Esophagus muscularis mucosa (tissue), 4 donors: ENCODE results near the gene PTPRN. TPM values are rescaled to one million over a fixed set of nuclear protein-coding genes. Genes with fewer than 3 reads are reported as not detected.
"Not testable (repeated sequence)": the region's sequence is repeated elsewhere in the genome, so short reads cannot be mapped to it uniquely, and the experiment has no call there.

Experiments
- DNase-seq: peaks from one replicate; pipeline ENCODE4 v3.0.0-alpha.2; 2017; ENCODE audit errors: extremely low spot score
- H3K27ac ChIP-seq, 4 donors: fragments of 200-600 bp; sonication (generic); replicated peaks in 1 of 4; 1 replicate in 3 of 4; 2 replicates in 1 of 4; pipeline ENCODE4 v1.5.1; 2016 to 2019; ENCODE audit warnings: mild to moderate bottlenecking in 1 of 4
- H3K27me3 ChIP-seq, 4 donors: fragments of 200-600 bp; sonication (generic); one replicate each; pipeline versions ENCODE4 v1.5.1 to v1.6.0; 2016 to 2019
- H3K36me3 ChIP-seq, 4 donors: fragments of 200-600 bp; sonication (generic); one replicate each; pipeline ENCODE4 v1.5.1; 2016 to 2019
- H3K4me1 ChIP-seq, 4 donors: fragments of 200-600 bp; sonication (generic); one replicate each; pipeline ENCODE4 v1.5.1; 2016 to 2019
- H3K4me3 ChIP-seq, 4 donors: fragments of 200-600 bp; sonication (generic); 1 replicate in 2 of 4; 2 replicates in 2 of 4; pipeline ENCODE4 v1.5.1; 2016 to 2019; ENCODE audit warnings: mild to moderate bottlenecking in 4 of 4, moderate library complexity in 1 of 4
- H3K9me3 ChIP-seq, 4 donors: fragments of 200-600 bp; sonication (generic); 1 replicate in 3 of 4; 2 replicates in 1 of 4; pipeline ENCODE4 v1.5.1; 2016 to 2019
- CTCF ChIP-seq, 3 experiments: fragments of 200-600 bp in 2 of 3; fragments of 450-650 bp in 1 of 3; sonication (generic) in 2 of 3; IDR thresholded peaks; one replicate each; pipeline ENCODE4 v1.5.1; 2017 to 2019; ENCODE audit warnings: antibody characterized with exemption in 3 of 3, mild to moderate bottlenecking in 2 of 3, moderate library complexity in 1 of 3
- EP300 ChIP-seq: sonication (generic); formaldehyde crosslinking; IDR thresholded peaks from one replicate; pipeline ENCODE4 v1.6.1; 2017; ENCODE audit warnings: antibody characterized with exemption
- POLR2A ChIP-seq: fragments of 450-650 bp; IDR thresholded peaks from one replicate; pipeline ENCODE4 v1.6.1; 2017; ENCODE audit warnings: antibody characterized with exemption, moderate library complexity, mild to moderate bottlenecking, low read depth
- POLR2AphosphoS5 ChIP-seq, 2 donors: sonication (generic); formaldehyde crosslinking; IDR thresholded peaks; one replicate each; pipeline ENCODE4 v1.6.1; 2017; ENCODE audit warnings: antibody characterized with exemption in 2 of 2
- WGBS: methylation state at CpG from one replicate; pipeline ENCODE4 v1.1.5; 2018; 5-methylcytosine and 5-hydroxymethylcytosine counted together
- intact Hi-C: fragments of 100-400 bp; cut with DNase I; formaldehyde crosslinking; loops from one replicate; pipeline ENCODE4 v1.15.1; 2023
- total RNA-seq, 4 donors: library from RNA; depleted of rRNA; stranded (reverse); fragments of >200 nt; gene quantifications; one replicate each; pipeline versions ENCODE4 v1.1.0 to v1.2.1, GENCODE V29; 2016

The PTPRN gene
- total RNA-seq, 4 donors from 2014 or later, result 2.1 to 6.6 (median 4.1) TPM

DNA sequence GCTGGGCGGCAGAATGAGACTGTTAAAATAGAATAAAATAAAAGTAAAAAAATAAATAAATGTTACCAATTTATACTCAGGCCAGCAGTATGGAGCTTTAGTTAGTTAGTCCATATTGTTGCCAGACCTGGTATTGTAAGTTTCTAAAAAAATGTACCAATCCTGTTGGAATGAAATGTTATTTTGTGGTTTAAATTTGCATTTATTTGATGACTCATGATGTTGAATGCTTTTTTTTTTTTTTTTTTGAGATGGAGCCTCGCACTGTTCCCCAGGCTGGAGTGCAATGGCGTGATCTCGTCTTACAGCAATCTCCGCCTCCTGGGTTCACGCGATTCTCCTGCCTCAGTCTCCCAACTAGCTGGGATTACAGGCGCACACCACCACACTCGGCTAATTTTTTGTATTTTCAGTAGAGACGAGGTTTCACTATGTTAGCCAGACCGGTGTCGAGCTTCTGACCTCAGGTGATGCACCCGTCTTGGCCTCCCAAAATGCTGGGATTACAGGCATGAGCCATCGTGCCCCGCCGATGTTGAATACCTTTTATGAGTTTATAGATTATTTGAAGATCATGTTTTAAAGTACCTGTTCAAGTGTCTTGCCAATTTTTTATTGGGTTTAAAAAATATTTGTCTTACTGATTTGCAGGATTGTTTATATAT, 5.7 kb upstream of the PTPRN start:
- Histone ChIP-seq H3K27me3 (peaks cover 0 to 51% (median 3%) of the 10 kb centered on the region in 4 donors), H3K9me3 (no peaks in the 10 kb centered on the region), H3K4me1 (no peaks in the 10 kb centered on the region), H3K4me3 (no peak overlapping the region), H3K27ac (no peak overlapping the region), H3K36me3 (no peaks in the 10 kb centered on the region)
- intact Hi-C loops, result no loop called here
- WGBS, result 91% methylated on average over 16 of the region's 16 CpGs
- DNase-seq, result no peak
- no peak for TF ChIP-seq EP300
- no peak for TF ChIP-seq POLR2A
- no peak for TF ChIP-seq POLR2AphosphoS5 (IDR thresholded peaks at IDR 0.05)
- no peak for TF ChIP-seq CTCF (IDR thresholded peaks at IDR 0.05)

DNA sequence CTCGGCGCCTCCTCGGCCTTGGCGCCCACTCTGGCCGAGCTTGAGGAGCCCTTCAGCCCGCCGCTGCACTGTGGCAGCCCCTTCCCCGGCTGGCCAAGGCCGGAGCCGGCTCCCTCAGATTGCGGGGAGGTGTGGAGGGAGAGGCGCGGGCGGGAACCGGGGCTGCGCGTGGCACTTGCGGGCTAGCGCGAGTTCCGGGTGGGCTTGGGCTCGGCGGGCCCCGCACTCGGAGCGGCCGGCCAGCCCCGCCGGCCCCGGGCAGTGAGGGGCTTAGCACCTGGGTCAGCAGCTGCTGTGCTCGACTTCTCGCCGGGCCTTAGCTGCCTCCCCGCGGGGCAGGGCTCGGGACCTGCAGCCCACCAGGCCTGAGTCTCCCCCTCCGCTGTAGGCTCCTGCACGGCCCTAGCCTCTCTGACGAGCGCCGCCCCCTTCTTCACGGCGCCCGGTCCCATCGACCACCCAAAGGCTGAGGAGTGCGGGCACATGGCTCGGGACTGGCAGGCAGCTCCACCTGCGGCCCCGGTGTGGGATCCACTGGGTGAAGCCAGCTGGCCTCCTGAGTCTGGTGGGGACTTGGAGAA, 3.6 kb upstream of the PTPRN start:
- H3K27ac ChIP-seq, H3K36me3 ChIP-seq, H3K4me3 ChIP-seq, DNase-seq, H3K9me3 ChIP-seq, intact Hi-C loops: not testable (repeated sequence)
- Histone ChIP-seq H3K4me1 (peaks cover 0 to 13% (median 11%) of the 10 kb centered on the region in 4 donors), H3K27me3 (peaks cover 0 to 63% (median 20%) of the 10 kb centered on the region in 4 donors)
- WGBS, result 93% methylated on average over 14 of the region's 49 CpGs

DNA sequence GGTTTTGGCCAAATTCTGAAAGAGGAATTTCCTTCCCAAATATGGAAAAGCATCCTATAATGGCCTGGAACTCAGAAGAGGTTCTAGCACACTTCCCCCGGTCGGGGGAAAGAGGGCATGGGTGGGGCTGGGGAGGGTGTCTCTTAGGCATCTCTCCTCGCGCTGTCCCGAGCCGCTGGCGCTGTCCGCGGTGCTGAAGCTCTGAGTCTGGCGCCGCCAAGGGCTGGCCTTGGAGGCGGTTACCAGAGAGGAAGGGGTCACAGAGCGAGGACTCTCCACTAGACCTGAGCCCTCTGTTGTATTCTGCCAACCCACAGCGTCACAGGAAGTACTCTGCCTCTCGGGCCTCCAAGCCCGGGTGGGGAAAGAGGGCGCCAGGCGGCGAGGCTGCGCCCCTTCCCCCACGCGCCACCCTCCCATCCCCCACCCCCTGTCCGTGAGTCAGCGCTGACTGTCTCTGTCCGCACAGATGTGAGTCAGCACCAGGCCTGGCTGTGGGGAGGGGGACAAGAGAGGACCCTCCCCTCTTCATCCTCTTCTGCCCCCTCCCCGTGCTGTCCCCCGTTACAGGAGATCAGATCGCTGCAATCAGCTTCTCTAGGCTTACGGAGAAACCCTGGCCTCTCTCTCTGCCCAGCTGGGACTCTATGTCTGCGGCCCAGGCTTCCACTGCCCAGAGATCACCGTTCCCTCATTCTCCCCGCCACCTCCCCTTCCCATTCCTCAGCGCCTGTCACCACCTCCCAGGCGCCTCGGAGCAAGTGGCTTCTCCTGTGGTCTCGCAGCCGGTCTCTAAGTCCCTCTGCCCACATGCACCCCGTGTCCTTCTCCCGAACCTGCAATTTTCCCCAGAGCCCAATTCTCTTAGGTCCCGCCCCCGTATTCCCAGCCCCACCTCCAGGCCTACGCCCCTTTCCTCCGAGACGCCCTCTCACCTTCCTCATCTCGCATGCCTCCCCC, 779 bp downstream of the PTPRN start:
- H3K4me3 ChIP-seq, result no peak overlapping the region
- TF ChIP-seq POLR2AphosphoS5 (IDR thresholded peaks at IDR 0.05) (no peak), CTCF (IDR thresholded peaks at IDR 0.05) (no peak), EP300 (no peak), POLR2A (no peak)
- H3K36me3 ChIP-seq, result no peaks in the 10 kb centered on the region
- peaks cover 0 to 13% (median 11%) of the 10 kb centered on the region in 4 donors for H3K4me1 ChIP-seq
- intact Hi-C loops, result loop anchor here (10.0 kb wide), 1 partner anchor 254 kb away; no protein-coding TSS in a partner anchor
- H3K9me3 ChIP-seq, result no peaks in the 10 kb centered on the region
- H3K27ac ChIP-seq, result no peak overlapping the region
- WGBS, result 5% methylated on average over 35 of the region's 45 CpGs
- no peak for DNase-seq
- peaks cover 0 to 77% (median 22%) of the 10 kb centered on the region in 4 donors for H3K27me3 ChIP-seq

DNA sequence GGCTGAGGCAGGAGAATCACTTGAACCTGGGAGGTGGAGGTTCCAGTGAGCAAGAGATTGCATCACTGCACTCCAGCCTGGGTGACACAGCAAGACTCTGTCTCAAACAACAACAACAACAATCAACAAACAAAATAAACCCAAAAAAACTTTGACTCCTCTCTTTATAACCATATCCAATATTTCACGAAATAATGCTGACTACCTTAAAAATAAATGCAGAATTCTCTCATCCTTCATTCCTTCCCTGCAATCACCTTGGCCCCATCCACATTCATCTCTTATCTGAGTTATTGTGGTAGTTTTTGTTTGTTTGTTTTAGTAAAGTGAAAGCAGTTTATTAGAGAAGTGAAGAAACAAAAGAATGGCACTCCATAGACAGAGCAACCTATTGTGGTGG, 3.2 kb downstream of the PTPRN start:
- no peak for DNase-seq
- H3K4me3 ChIP-seq, result no peak overlapping the region
- peaks cover 0 to 77% (median 22%) of the 10 kb centered on the region in 4 donors for H3K27me3 ChIP-seq
- H3K27ac ChIP-seq, result no peak overlapping the region
- WGBS, result 78% methylated on average over 1 of the region's 1 CpG
- no peak for TF ChIP-seq POLR2A
- H3K36me3 ChIP-seq, result no peaks in the 10 kb centered on the region
- no peaks in the 10 kb centered on the region for H3K9me3 ChIP-seq
- intact Hi-C loops, result loop anchor here (10.0 kb wide), 1 partner anchor 251 kb away; no protein-coding TSS in a partner anchor
- peaks cover 0 to 13% (median 11%) of the 10 kb centered on the region in 4 donors for H3K4me1 ChIP-seq

GRCh38 chr2:219304223-219304622, 5.0 kb downstream of the PTPRN start:
- no peak for DNase-seq
- no peak for TF ChIP-seq EP300
- no peak for TF ChIP-seq POLR2A
- no peak for TF ChIP-seq POLR2AphosphoS5 (IDR thresholded peaks at IDR 0.05)
- no peak for TF ChIP-seq CTCF (IDR thresholded peaks at IDR 0.05)
- Histone ChIP-seq H3K9me3 (no peaks in the 10 kb centered on the region), H3K27me3 (peaks cover 0 to 74% (median 11%) of the 10 kb centered on the region in 4 donors), H3K4me3 (no peak overlapping the region), H3K4me1 (peaks cover 0 to 11% (median 9%) of the 10 kb centered on the region in 4 donors), H3K36me3 (no peaks in the 10 kb centered on the region), H3K27ac (no peak overlapping the region)
- WGBS, result 57% methylated on average over 2 of the region's 2 CpGs
- intact Hi-C loops, result loop anchor here (5.0 to 10.0 kb wide), 2 partner anchors 42 to 249 kb away; no protein-coding TSS in a partner anchor
